IPS DF 4.7 (cell line): Measurements from ENCODE around the gene PLCL1.
"Not testable (repeated sequence)": the region's sequence is repeated elsewhere in the genome, so short reads cannot be mapped to it uniquely, and the experiment has no call there.

Experiments used
- DNase-seq: peaks from one replicate; pipeline ENCODE4 v3.0.0-alpha.2; 2013; ENCODE audit warnings: low spot score; ENCODE audit errors: extremely low read depth

Gene PLCL1

DNA sequence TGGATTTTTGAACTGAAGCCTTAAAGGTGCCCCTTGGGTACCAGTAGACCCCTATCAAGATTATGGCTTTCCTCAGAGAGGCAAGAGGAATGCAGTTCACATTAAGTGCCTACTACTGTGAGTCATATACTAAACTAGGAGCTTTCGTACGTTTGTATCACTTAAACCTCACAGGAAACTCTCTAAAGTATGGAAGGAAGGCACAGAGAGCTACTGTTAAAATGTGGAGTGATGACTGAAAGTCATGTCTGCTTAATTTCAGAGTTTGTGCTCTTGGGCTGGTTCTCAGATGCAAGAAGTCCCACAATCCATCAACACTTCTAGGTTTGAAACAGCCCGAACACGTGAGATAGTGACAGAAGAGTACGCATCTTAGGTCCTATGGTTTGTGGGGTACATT lies 4.7 kb downstream of the PLCL1 start:
- no peak for DNase-seq

DNA sequence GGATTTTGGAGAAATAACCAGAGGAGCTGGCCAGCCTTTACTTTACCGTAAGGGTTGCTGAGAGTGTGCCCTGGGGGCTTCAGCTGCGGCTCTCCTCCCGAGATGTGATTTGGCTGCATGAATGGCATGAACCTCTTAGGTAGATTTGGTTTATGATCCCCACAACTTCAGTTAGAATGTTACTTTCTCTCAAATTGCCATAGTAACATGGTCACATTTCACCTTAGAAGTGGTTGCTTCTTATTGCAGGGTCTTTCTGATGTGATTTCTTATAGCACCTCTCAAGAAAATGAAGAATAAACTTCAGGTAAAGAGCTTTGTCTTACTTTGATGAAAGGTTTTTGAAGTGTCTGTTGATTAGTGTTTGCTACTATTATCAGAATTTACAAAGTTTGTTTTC lies 5.6 kb downstream of the PLCL1 start:
- DNase-seq, result no peak

DNA sequence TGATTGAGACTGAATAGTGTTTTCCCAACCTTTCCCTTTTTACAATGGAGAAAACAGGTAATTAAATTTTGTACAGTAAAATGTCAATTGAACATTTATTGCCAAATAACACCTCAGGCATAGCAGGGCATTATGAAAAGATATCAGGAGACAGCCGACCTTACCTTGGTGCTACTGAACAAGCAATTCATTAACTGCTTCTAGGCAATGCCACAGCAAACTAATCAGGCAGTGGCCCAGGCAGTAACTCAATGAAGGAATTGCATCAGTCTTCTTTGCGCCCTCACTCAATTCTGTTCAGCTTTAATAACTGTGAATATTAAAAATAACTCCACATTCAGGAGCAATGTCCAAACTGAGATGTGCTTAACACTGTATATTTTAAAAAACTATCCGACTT lies 6.1 kb downstream of the PLCL1 start:
- no peak for DNase-seq

DNA sequence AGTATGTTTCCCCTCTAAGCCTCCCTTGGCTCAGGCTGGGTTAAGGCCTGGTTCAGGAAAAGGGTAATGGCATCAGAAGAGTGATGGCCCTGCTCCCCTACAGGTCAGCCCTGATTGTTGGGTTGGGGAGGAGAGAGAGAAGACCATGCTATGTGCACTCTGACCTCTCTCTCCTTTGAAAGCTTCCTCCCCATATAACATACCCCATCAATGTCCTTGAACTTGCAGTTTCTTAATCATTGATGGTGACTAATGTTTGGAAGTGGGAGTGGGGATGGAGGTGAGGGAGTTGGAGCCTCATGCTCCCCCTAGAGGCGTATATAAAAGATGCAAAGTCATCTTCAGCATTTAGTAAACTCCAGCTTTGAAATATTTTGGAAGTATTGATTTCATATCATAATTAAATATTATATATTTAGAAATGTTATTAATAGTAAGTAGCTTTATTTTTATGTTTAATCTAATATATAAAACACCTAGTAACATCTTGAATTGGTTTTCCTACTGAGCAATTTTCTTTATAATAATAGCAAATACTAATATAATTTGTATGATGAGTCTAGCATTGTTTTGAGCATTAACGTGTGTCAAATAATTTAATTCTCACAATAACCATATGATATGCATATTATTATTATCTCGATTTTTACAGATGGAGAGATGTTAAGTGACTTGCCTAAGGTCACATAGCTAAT lies 8.8 kb downstream of the PLCL1 start:
- DNase-seq, result no peak

DNA sequence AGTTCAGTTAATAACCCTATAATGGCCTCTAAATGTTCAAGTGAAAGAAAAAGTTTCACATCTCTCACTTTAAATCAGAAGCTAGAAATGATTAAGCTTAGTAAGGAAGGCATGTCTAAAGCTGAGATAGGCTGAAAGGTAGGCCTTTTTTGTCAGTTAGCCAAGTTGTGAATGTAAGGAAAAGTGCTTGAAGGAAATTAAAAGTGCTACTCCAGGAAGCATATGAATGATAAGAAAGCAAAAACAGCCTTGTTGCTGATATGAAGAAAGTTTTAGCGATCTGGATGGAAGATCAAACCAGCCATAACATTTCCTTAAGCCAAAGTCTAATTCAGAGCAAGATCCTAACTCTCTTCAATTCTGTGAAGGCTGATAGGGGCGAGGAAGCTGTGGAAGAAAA lies 10.1 kb downstream of the PLCL1 start:
- no peak for DNase-seq

DNA sequence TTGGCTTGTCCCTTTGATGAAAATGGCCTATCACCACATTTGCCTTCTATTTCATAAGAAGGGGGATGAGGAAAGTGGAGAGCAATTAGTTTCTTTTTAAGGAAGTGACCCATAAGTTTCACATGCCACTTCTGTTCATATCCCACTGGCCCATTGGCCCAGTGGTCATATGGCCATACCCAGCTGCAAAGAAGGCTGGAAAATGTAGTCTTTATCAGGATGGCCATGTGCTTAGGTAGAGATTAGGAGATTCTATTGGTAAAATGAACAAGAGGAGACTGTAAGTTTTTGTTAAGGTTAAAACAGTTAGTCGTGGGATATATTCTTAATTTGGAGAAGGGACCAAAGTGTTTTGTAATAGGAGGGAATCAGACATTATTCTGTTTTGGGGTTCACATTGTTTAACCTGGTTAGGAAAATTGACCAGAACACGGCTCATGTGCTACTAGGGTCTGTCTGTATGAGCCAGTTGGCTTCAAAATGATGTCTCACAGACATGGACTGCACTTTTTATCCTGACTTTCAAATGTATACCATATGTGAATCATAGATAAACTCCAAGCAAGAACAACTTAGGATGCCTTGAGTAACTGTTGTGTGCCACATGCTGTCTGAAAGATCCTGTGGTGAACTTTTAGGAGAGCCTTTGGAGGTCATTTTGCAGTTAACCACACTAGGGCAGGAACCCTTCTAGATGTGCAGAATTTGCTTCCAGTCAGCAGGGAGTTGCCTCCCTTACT lies 17.3 kb downstream of the PLCL1 start:
- DNase-seq, result no peak

DNA sequence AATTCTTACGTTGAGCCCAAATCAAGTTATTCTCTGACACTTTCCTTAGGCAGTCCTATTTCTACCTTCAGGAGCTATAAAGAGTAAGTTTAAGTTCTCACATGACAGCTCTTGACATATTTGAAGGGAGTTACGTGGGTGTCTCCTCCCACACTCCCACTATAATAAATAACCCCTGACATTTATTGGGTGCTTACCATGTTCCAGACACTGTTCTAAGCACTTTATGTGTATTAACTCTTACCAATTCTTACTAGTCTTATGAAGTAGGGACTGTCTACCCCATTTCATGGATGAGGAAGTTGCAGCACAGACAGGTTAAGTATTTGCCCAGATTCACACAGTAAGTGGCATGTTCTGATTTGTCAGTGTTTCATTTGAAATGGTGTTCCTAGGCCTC lies 17.9 kb downstream of the PLCL1 start:
- DNase-seq, result no peak

DNA sequence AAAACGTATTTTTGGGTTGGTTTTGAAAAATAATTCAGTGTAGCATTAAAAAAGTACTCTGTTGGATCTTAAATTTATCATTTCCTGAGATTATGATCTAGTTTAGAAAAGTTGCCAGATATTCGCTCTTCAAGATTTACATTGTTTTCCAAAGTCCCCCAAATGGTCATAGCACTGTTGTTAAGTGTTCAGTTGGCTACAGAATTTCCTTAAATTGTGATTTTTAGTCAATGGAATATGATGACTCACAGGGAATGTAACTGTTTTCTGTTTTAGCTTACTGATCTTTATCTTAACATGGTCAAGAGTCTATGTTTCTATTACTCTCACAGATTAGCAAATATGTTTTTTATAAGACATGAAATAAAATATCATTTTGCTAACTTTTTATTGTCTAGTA lies 23.2 kb downstream of the PLCL1 start:
- no peak for DNase-seq

DNA sequence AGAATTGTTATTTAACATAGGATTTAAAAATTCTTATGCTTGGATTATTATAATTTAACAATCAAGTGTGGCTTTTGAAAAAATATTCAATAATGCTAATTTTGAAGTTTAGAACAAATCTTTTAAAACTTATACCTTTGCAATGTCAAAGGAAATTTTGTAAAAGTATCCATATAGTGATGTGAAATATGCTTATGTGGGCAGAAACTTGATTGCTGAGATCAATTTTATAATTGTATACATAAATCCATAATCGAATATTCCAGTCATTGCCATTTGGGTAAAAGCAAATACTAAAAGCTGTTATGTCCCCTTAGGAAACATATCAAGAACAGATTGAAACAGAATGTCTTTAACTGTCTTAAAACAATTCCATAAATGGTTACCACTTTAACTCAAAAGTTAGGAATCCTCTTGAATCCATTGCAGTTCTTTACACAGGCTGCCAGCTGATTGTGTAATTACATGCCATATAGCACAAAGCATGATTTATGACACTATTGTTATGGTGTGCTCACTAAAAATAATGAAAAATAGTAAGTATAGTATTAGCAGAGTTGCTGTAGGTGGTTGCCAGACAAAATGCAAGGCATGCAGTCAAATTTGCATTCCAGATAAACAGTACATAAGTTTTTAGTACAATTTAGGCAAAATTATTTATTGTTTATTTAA lies 24.2 kb downstream of the PLCL1 start:
- no peak for DNase-seq

DNA sequence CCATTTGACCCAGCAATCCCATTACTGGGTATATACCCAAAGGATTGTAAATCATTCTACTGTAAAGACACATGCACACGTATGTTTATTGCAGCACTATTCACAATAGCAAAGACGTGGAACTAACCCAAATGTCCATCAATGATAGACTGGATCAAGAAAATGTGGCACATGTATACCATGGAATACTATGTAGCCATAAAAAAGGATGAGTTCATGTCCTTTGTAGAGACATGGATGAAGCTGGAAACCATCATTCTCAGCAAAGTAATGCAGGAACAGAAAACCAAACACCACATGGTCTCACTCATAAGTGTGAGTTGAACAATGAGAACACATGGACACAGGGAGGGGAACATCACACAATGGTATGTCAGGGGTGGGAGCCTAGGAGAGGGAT lies 30.4 kb downstream of the PLCL1 start:
- not testable (repeated sequence) for DNase-seq

DNA sequence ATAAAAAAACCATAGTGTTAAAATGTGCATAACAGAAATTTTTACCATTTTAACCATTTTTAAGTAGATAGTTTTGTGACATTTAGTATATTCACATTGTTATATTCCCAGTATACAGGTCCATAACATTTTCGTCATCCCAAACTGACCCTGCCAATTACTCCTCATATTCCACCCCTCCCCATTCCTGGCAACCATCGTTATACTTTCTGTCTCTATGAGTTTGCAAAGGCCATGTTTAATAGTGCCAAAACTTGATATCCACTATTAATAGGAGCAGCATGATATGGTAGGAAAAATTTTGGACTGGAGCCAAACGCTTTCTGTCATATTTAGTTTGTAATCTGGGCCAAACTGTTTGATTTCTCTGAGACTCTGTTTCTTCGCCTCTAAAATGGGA lies 30.9 kb downstream of the PLCL1 start:
- no peak for DNase-seq

DNA sequence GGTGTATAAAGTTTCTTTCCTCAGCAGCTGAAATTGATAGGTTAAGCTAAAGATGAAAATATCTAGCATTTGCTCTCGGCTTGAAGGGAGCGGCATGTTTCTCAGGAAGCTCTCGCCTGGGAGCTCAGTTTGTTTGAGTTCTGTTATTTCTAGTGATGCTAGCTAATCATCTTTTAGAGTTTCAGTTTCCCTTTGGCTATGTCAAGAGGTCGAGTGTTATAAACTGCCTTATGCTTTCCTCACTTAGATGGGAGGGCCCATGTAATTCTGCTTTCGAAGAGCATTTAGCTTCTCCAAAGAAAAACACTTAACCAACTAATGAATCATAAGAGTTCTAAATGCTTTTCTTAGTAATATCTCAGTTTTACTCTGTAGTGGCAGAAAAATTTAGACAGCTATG lies 33.6 kb downstream of the PLCL1 start:
- DNase-seq, result no peak

DNA sequence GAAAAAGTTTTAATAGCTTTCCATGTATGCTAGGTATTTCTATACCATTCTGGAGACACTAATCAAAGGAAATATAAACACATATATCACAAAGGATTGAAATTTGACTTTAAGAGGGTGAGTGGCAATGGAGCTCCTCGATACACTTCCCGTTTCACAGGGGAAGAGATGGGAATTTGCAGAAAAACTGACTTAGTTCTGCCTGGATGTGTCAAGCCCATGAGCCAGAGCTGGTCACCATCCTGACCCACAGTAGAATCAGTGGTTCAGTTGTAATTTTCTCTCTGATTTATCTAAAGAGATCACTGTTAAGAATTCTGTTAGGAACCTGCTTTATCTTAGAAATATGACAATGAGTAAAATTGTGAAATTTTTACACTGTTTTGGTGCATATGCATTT lies 34.2 kb downstream of the PLCL1 start:
- DNase-seq, result no peak

DNA sequence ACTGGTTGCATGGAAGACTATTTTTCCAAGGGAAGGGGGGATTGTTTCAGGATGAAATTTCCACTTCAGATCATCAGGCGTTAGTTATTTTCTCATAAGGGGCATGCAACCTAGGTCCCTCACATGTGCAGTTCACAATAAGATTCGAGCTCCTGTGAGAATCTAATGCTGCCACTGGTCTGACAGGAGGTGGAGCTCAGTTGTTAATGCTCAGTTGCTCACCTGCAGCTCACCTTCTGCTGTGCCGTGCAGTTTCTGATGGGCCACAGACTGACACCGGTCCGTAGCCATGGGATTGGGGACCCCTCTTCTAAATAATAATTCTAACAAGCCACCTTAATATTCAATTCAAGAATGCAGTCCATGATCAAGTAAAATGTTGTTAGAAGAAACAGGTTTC lies 34.9 kb downstream of the PLCL1 start:
- DNase-seq, result no peak

DNA sequence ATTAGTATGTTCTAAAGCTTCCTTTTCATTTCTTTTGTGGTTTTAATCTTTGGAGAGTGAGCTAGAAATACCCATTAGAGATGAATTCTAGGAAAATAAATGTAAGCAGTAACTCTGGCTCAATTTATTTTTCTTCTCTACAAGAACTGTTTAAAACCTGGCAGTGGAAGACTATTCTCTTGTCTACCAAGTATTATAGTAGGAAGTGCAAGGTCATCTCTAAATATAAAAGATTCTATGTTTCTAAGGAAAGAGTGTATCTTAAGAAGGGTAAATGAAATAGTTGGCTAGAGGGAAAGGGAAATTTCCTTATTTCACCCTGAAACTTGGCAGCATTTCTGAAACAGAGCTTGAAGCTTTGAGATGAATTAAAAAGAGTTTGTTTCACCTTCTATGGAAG lies 35.5 kb downstream of the PLCL1 start:
- DNase-seq, result no peak

DNA sequence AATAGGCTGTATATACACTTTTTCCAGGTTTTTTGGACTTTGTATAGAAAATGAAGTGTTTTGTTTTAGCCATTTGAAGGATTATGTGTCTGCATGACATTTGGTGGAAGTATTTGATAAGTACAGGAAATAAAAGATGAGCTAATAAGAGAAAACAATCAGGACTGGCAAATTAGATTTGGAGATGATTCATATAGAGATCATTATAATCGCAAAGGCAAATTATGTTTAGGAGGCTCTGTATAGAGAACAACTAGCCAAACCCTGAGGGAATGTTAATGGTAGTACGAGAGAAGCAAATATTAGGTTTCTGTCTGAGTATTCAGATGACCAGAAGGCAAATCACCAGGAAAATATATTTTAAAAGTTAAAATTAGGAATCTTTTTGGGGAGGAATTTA lies 41.7 kb downstream of the PLCL1 start:
- no peak for DNase-seq

DNA sequence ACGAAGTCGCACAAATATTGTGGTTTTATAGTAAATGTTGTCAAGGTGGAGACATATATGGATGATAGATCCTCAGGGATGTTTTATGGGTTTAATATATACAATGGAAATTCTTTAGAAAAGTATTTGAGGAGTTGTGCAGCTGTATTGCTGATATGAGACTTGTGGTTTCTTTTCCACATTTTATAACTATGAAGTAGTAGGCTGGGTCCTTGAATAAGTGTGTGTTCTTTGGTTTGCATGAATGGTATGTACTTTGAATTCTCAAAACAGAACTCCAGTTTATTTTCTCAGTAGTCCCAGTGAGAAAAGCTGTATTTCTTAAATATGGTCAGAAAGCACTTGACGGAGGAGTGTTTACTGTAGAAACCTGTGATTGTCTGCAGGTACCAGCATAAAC lies 42.4 kb downstream of the PLCL1 start:
- DNase-seq, result no peak

DNA sequence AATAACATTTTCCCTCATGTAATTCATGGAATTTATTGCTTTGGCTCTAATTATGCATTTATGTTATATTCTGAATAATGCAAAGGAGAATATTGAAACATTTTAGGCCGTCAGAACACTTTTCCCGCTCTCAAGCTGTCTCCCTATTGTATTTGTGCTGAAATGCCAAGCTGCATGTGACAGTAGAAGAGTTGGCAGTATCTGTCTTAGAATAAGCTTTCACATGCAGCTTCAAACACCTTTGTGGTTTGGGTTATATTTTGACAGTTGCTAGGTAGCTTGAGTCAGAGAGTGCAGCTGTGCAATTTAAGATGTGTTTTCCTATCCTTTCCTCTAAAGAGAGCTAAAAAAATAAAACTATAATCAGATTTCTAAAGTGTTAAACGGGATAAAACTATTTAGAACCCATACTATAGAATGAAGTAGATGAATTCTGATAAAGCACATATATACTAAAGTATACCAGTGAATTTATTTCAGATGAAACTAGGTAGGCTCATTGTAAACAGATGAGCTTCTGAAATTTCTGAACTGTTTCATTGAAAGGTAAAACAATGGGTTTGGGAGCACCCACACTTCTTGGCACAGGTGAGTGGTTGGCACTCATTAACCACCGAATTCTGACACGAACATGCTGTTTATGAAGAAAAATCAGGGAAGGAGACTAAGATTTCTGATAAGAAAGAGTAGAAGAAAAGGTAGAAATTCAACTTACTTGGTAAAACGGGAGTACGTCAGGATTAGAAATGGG lies 43.4 kb downstream of the PLCL1 start:
- no peak for DNase-seq

DNA sequence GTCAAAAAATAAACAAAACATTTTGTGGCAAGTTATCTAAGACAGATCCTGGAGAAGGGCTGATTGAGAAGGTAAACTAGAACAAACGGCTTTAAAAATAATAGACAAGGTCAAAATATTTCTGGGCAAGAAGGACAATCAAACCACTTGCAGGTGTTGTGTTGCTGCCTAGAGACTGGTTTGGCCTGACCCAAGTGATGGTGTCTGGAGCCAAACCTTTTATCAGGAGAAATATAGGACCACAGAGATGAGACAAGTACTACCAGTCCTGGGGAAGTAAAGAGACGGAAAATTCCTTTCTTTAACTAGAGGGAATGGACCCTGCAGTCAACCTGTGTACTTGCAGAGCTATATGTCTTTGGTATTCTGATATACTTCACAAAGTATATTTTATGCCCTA lies 44.2 kb downstream of the PLCL1 start:
- no peak for DNase-seq

DNA sequence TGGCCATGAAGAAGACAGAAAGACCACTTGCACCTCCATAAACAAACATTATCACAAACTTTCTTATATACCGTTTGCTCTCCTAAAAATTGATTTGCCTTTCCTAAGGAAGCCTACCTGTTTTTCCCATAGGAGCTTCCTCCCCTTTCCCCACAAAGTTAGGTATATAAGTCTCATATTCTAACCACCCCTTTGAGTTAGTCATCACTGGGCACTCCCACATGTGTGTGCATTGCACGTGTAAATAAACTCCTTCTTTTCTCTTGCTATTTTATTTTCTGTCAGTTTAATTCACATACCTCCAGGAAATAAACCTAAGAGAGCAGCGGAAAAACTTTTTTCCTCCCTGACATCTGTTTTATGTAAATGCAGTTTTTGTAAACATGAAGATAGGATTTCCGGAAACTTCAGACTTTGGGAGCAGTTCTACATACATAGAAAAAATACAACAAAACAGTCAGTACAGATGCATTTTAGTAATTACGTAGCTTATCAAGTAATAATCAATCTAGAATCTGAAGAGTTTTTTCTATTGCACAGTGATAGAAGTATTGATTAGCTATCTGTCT lies 46.6 kb downstream of the PLCL1 start:
- no peak for DNase-seq

DNA sequence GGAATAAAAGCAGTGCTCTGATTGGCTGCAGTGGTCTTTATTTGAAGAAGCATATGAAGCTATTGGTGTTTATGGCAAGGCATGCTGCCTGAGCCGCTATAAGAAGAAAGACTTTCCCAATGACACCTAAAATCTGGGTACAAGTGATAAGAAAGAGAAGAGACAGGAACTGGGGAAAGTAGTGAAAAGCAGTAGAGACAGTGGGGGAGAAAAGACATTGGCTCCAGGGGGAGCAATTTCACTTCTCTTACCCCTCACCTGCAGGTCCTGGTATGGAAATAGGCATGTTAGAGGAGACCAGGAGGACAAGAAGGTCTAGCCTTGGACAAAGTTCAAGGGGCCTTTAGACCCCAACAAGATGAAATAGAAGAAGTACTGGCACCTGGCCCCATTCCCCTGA lies 47.1 kb downstream of the PLCL1 start:
- DNase-seq, result no peak

DNA sequence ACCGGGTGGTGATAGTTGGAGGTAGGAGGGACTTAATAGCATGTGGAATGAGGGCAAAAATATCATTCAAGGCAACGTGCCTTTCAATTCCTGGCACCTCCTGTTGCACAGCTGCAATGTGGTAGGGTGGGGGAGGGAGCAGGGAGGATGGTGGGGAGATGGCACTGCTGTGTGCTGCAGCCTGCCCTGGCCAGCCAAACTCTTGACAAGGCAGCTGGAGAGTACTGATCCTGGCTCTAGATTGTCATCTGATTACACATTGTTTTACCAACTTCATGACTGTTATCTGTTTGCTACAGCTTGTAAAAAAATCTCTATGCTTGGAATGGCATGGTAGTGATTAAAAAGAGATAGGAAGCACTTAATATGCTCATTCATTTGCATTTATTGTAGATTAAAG lies 47.7 kb downstream of the PLCL1 start:
- DNase-seq, result no peak
